HAP-1 (cell line): ENCODE data around the gene FAM50B.
A peak's percentile ranks its signal among the peaks of the same experiment; 100 is the strongest.

Experiments
- DNase-seq, 2 experiments: peaks; one replicate each; pipeline ENCODE4 v3.0.0-alpha.2; 2016 to 2020; ENCODE audit warnings: low spot score in 2 of 2
- H3K27me3 ChIP-seq: fragments of 250-450 bp; sonication (Bioruptor Pico); 2 replicates; pipeline ENCODE4 v1.5.1; 2020; ENCODE audit warnings: low read depth, mild to moderate bottlenecking, moderate library complexity
- H3K36me3 ChIP-seq: fragments of 250-450 bp; sonication (Bioruptor Pico); replicated peaks from 2 replicates; pipeline ENCODE4 v1.5.1; 2020; ENCODE audit warnings: mild to moderate bottlenecking
- H3K4me1 ChIP-seq: fragments of 250-450 bp; sonication (Bioruptor Pico); 2 replicates; pipeline ENCODE4 v1.5.1; 2020; ENCODE audit warnings: mild to moderate bottlenecking
- H3K4me3 ChIP-seq: fragments of 250-450 bp; sonication (Bioruptor Pico); 2 replicates; pipeline ENCODE4 v1.5.1; 2020; ENCODE audit warnings: mild to moderate bottlenecking, moderate library complexity
- H3K9me3 ChIP-seq: fragments of 250-450 bp; sonication (Bioruptor Pico); 2 replicates; pipeline ENCODE4 v1.5.1; 2020; ENCODE audit warnings: mild to moderate bottlenecking, moderate library complexity
- in situ Hi-C: fragments of 300-500 bp; cut with MboI; formaldehyde crosslinking; loops from 3 replicates; pipeline ENCODE4 v1.14.3; 2020; ENCODE audit warnings: low sequenced_read_pairs, inconsistent platforms, mixed read lengths

Gene FAM50B

GRCh38 chr6:3878048-3878666 is 29.0 kb downstream of the FAM50B start:
- Histone ChIP-seq H3K27me3 (no peaks in the 10 kb centered on the region; the same call in 1 of the 2 replicates), H3K4me1 (no peaks in the 10 kb centered on the region), H3K36me3 (no peaks in the 10 kb centered on the region), H3K9me3 (no peaks in the 10 kb centered on the region), H3K4me3 (no peak overlapping the region)
- DNase-seq = no peak
- in situ Hi-C loops = no loop called here

GRCh38 chr6:3879194-3879952 is 30.2 kb downstream of the FAM50B start:
- H3K36me3 ChIP-seq = no peaks in the 10 kb centered on the region
- DNase-seq = no peak
- H3K4me1 ChIP-seq = no peaks in the 10 kb centered on the region
- in situ Hi-C loops = no loop called here
- H3K4me3 ChIP-seq = no peak overlapping the region
- no peaks in the 10 kb centered on the region for H3K9me3 ChIP-seq
- H3K27me3 ChIP-seq = no peaks in the 10 kb centered on the region; the same call in 1 of the 2 replicates

- Histone ChIP-seq H3K9me3 (no peaks in the 10 kb centered on the region), H3K4me3 (no peak overlapping the region), H3K27me3 (no peaks in the 10 kb centered on the region), H3K4me1 (no peaks in the 10 kb centered on the region), H3K36me3 (no peaks in the 10 kb centered on the region)
- DNase-seq = no peak
- in situ Hi-C loops = no loop called here
Measured at GRCh38 chr6:3881711-3882421, 32.7 kb downstream of the FAM50B start.

- no peaks in the 10 kb centered on the region for H3K4me1 ChIP-seq
- in situ Hi-C loops = no loop called here
- DNase-seq = no peak
Measured at GRCh38 chr6:3882431-3882830, 33.3 kb downstream of the FAM50B start.

GRCh38 chr6:3882866-3883265 is 33.7 kb downstream of the FAM50B start:
- no peaks in the 10 kb centered on the region for H3K27me3 ChIP-seq
- H3K4me3 ChIP-seq = no peak overlapping the region
- in situ Hi-C loops = no loop called here
- no peaks in the 10 kb centered on the region for H3K36me3 ChIP-seq
- no peak for DNase-seq
- no peaks in the 10 kb centered on the region for H3K9me3 ChIP-seq
- no peaks in the 10 kb centered on the region for H3K4me1 ChIP-seq

More at GRCh38 chr6:3882431-3882830, 33.3 kb downstream of the FAM50B start:
- Histone ChIP-seq H3K9me3 (no peaks in the 10 kb centered on the region), H3K27me3 (no peaks in the 10 kb centered on the region), H3K4me3 (no peak overlapping the region), H3K36me3 (no peaks in the 10 kb centered on the region)

- H3K4me1 ChIP-seq = peaks cover 5% of the 10 kb centered on the region; the same call in 1 of the 2 replicates
- DNase-seq = no peak
Measured at GRCh38 chr6:3884007-3884745, 35.0 kb downstream of the FAM50B start.

GRCh38 chr6:3885262-3886036 is 36.3 kb downstream of the FAM50B start:
- no peaks in the 10 kb centered on the region for H3K36me3 ChIP-seq
- peak in 1 of 2 experiments; percentile 37 for DNase-seq
- peaks cover 5% of the 10 kb centered on the region; the same call in 1 of the 2 replicates for H3K4me1 ChIP-seq
- no peaks in the 10 kb centered on the region for H3K9me3 ChIP-seq
- H3K4me3 ChIP-seq = no peak overlapping the region
- no peaks in the 10 kb centered on the region for H3K27me3 ChIP-seq
- in situ Hi-C loops = no loop called here

More at GRCh38 chr6:3884007-3884745, 35.0 kb downstream of the FAM50B start:
- Histone ChIP-seq H3K27me3 (no peaks in the 10 kb centered on the region), H3K4me3 (no peak overlapping the region), H3K9me3 (no peaks in the 10 kb centered on the region), H3K36me3 (no peaks in the 10 kb centered on the region)
- in situ Hi-C loops = no loop called here

- Histone ChIP-seq H3K4me1 (peaks cover 5% of the 10 kb centered on the region; the same call in 1 of the 2 replicates), H3K9me3 (no peaks in the 10 kb centered on the region), H3K27me3 (no peaks in the 10 kb centered on the region), H3K36me3 (no peaks in the 10 kb centered on the region), H3K4me3 (no peak overlapping the region)
- in situ Hi-C loops = no loop called here
- DNase-seq = no peak
Measured at GRCh38 chr6:3887150-3887700, 38.1 kb downstream of the FAM50B start.

GRCh38 chr6:3888153-3888957 is 39.2 kb downstream of the FAM50B start:
- Histone ChIP-seq H3K27me3 (no peaks in the 10 kb centered on the region), H3K36me3 (no peaks in the 10 kb centered on the region), H3K9me3 (no peaks in the 10 kb centered on the region), H3K4me1 (peaks cover 5% of the 10 kb centered on the region; the same call in 1 of the 2 replicates), H3K4me3 (no peak overlapping the region)
- DNase-seq = no peak
- in situ Hi-C loops = no loop called here

- no peaks in the 10 kb centered on the region for H3K36me3 ChIP-seq
- no peaks in the 10 kb centered on the region for H3K27me3 ChIP-seq
- DNase-seq = no peak
- H3K4me1 ChIP-seq = peaks cover 14% of the 10 kb centered on the region
- in situ Hi-C loops = no loop called here
- no peaks in the 10 kb centered on the region for H3K9me3 ChIP-seq
- no peak overlapping the region for H3K4me3 ChIP-seq
Measured at GRCh38 chr6:3890047-3890446, 40.9 kb downstream of the FAM50B start.

GRCh38 chr6:3891883-3892282 is 42.7 kb downstream of the FAM50B start:
- H3K9me3 ChIP-seq = no peaks in the 10 kb centered on the region
- no peaks in the 10 kb centered on the region for H3K36me3 ChIP-seq
- in situ Hi-C loops = no loop called here
- no peak overlapping the region for H3K4me3 ChIP-seq
- H3K27me3 ChIP-seq = no peaks in the 10 kb centered on the region
- peaks cover 15% of the 10 kb centered on the region for H3K4me1 ChIP-seq
- DNase-seq = no peak

- H3K4me1 ChIP-seq = peaks cover 15% of the 10 kb centered on the region
- H3K27me3 ChIP-seq = no peaks in the 10 kb centered on the region
- no peak overlapping the region for H3K4me3 ChIP-seq
- in situ Hi-C loops = no loop called here
- no peaks in the 10 kb centered on the region for H3K36me3 ChIP-seq
- DNase-seq = no peak
- H3K9me3 ChIP-seq = no peaks in the 10 kb centered on the region
Measured at GRCh38 chr6:3892603-3893002, 43.4 kb downstream of the FAM50B start.
